A172 (cell line): ENCODE data around the gene PDZD2. TPM values are rescaled to one million over a fixed set of nuclear protein-coding genes. Genes with fewer than 3 reads are reported as not detected.
"Not testable (repeated sequence)": the region's sequence is repeated elsewhere in the genome, so short reads cannot be mapped to it uniquely, and the experiment has no call there.

Experiments
- DNase-seq: peaks from one replicate; pipeline ENCODE4 v3.0.0-alpha.2; 2015; ENCODE audit warnings: low spot score
- total RNA-seq: library from RNA; depleted of rRNA; stranded (reverse); fragments of >200 nt; shearing (Covaris generic); gene quantifications from 2 replicates; pipeline ENCODE4 v1.2.3, GENCODE V29; 2014

PDZD2 gene
- total RNA-seq, 1 experiment from 2014 or later = 0.16 TPM

DNA sequence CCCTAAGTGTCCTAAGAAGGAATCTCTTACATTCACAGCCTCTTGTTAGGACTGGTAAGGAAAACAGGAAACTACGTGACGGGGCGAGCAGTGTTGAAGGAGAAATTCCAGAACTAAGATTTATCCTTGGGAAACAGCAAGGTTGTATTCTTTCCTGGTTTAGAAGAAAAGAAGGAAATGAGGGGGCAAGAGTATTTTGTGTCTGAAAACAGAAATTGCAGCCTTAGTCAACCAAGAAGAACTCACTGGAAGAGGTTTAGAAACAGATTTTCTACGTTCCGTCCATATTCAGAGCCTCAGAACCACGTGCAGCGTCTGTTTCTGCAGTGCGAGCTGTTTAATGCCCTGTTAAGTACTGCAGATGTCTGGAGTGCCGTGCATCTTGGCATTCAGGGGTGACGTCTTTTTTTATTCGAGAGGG lies 460.0 kb downstream of the PDZD2 start:
- no peak for DNase-seq

DNA sequence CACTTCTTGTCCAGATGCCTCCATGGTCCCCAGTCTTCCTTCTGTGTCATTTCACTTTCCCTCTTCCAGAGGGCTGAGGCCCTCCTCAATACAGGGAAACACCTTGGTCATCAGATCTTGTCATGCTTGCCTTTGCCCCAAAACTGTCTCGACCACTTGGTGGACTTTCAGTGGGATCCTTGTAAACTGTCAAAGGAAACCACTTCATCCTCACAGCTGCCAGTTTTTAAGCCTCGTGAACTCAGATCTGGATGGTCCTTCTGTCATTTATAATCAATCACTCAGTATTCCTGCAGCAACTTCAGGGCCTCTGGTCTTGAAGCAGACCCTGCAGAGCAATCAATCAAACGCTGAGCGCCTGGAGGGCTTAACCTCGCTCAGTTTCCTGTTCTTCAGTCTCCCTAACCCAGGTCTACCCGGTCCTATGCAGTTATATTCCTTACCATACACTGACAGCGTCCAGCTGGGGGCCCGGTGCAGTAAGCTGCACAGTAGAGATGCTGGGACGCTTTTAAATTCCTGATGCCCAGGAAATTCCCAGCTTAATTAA lies 460.6 kb downstream of the PDZD2 start:
- DNase-seq = no peak

DNA sequence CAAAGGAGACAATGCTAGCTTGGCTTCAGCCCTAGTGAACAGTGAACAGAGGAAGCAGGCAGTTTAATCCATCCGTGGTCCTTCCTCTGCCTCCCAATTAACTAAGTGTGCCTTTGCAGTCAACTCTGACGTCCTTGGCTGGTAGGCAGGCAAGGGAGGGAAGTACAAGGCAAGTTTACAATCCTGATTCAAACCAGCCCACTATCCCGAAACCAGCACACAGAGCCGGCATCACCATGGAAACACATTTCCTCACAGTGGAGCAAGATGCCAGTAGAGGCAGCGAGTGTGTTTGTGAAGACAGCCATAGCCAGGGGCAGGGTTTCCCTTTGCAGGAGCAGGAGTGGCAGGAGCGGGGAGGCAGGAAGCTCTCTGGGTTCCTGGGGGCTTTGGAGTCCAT lies 461.3 kb downstream of the PDZD2 start:
- DNase-seq = no peak

DNA sequence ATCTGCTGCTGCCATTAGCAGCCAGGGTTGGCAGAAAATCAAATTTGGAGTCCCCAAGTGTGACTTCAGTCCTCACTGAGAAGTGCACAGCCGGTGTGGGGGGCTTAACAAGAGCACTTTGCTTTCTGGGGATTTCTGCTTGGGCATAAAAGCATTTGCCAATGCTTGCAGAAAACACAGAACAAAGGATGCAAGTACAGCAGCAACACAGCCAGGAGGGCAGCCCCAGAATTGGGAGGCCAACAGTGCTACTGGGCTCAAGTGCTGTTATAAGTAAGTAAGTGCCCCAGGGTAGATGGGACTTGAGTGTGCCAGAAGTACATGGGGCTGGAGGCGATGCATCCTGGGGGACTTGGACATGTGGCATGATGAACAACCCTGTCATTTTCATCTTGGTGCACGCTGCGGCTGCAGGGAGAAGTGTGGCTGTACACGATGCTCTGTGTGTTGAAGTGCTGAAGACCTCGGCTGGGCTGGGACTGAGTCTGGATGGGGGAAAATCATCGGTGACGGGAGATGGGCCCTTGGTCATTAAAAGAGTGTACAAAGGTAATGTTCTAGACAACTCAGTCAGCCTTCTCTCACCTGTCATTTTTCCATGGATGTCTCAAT lies 461.9 kb downstream of the PDZD2 start:
- no peak for DNase-seq

DNA sequence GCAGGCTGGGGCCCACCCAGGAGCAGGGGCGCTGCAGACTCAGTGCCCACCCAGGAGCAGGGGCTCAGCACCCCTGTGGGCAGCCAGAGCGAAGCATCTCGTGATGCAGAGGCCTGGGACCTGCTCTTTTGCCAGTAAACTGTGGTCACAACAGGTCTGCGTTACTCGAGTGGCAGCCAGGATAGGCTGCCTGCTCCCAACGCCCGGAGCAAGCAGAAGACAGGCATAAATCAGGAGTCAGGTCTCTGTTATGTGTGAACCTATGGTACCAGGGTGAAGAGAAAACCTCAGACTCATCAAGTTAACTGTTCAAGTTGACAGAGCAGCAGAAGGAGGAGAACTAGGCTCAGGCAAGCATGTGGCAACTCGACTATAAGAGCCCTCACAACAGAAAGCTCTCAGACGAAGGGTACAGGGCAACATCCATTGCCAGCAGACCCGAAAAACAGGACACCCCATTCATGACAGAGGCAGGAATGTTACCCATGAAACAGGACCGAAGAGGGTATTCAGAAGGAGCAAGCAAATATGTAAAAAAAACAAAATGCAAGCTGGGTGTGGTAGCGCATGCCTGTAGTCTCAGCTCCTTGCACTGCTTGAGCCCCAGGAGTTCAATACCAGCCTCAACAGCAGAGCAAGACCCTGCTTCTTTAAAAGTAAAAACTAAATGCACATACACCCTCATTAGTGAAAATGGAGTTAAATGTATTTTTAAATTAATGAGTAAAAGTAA lies 463.5 kb downstream of the PDZD2 start:
- no peak for DNase-seq

DNA sequence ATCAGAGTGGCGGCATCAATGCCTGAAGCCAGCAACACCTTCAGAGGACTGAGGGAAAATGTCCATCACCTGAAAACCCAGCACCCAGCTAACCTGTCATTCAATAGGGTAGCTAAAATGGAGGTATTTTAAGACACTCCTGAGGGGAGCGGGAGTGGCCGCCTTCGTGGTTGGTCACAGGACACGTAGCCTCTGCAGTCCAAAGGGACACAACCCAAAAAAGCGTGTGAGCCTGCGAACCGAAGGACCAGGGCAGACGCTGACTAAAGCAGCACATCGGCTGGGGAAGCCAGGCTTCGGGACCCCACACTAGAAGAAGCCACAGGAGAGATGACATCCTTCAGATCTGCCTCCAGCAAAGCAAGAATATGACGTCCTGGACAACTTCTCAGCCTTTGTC lies 464.6 kb downstream of the PDZD2 start:
- DNase-seq = no peak

DNA sequence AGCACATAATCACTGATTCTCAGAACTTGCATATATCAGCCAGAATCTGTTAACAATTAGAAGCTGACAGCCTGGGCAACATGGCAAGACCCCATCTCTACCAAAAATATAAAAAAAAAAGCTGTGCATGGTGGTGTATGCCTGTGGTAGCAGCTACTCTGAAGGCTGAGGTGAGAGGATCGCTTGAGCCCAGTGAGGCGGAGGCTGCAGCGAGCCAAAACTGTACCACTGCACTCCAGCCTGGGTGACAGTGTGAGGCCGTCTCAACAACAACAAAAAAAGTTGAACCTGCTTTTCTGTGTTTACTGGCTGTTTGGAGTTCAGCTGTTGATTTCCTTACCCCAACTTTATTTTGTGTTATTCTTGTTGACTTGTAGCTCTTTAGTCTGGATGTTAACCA lies 468.4 kb downstream of the PDZD2 start:
- no peak for DNase-seq

DNA sequence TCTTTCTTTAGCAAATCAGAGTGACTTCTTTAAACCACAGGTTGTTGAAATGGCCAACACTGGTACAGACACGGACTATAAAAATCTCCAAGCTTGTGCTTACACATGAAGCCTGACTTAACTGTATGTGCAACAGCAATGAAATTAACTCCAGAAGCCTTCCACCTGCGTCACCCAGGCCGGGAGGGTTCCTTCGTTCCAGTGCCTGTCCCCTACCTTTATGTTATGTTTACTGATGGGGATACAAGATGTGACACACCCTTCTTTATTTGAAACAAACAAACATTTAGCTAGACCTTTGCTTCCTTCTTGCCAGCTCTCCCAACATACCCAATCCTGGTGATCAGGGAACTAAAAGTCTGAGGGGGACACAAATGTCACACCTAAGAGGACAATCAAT lies 469.2 kb downstream of the PDZD2 start:
- DNase-seq = no peak

DNA sequence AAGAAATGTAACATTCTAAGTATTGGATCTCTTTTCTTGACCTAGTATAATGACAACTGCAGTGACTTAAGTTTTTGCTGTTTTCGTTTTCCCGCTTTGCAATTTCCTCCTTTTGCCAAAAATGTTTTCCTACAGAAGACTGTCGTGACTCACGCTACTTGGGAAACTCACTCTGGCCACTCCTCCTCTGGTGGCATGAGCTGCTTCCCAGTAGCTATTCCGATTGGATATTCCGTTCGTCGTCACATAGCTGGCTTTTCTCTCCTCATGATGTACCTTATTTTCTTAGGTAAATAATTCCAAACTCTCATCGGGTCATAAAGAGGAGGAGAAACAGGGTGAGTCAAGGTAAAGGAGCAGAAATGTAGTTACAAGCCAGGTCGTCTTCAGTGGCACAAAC lies 470.3 kb downstream of the PDZD2 start:
- no peak for DNase-seq

DNA sequence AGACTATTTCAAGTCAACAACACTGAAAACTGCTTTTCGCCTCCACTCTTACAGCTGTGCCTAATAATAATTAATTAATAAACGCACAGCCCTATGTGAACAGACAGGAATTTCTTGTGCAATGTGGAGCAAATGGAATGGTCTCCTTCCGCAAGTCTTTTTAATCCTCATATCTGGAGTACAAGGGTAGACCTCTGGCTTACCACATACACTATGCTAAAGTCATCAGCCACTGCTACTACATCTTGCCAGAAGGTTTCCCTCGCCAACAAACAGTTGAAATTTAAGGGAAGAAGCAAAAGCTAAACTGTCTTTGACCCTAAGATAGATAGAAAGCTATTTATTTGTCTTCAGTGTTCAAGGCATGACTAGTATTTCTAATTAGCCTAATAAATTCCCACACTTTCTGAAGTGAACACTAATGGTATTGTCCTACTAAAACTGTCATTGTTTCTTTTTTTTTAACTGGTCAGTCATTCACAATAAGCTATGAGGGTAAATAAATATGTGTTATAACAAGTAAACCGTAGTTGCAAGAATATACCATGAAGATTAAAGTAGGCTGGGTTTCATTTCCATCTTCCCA lies 471.3 kb downstream of the PDZD2 start:
- DNase-seq = no peak

DNA sequence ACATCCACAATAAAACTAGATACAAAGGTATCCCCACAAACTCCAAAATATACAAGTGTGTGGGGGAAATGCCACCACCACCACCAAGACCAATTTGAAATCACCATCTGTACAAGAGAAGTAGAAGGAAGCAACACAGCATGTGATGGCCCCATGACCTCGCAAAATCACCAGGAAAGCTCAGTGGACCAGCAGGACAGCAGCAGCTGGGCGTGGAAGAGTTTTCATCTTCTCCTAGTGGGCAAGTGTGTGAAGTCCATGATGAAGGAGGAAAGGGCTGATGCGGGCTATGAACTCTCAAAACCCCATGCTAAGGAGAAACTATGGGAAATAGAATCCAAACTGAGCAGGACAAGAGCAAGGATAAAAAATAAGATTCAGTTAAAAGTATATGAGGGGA lies 477.1 kb downstream of the PDZD2 start:
- DNase-seq = peak; percentile 15

DNA sequence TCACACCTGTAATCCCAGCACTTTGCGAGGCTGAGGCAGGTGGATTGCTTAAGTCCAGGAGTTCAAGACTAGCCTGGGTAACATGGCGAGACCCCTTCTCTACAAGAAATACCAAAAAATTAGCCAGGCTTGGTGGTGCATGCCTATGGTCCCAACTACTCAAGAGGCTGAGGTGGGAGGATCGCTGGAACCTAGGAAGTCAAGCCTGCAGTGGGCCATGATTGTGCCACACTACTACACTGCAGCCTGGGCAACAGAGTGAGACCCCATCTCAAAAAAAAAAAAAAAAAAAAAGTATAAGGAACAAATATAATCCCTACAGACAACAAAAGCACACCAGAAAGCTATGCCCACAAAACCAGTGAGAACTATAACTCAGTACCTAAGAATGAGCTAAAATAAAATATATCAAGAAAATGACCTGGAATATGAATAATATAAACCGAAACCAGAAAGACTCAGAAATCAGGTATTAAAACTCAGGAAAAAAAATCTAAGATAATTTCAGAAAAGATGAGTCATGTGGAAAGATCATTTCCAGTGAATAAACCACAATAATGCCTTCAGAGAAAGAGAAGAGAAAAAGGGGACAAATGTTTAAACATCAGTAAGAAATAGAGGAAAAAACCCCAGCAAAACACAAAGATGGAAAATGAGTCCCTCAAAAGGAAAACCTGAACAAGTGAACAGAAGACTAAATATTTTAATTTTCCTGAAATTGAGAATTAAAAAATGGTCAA lies 477.8 kb downstream of the PDZD2 start:
- no peak for DNase-seq

DNA sequence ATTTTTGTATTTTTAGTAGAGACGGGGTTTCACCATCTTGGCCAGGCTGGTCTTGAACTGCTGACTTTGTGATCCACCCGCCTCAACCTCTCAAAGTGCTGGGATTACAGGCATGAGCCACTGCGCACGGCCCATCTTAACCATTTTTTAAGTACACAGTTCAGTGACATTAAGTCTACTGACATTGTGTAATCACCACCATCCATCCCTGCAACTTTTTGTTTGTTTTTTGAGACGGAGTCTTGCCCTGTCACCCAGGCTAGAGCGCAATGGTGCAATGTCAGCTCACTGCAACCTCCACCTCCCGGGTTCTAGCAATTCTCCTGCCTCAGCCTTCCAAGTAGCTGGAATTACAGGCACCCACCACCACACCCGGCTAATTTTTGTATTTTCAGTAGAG lies 480.0 kb downstream of the PDZD2 start:
- DNase-seq = not testable (repeated sequence)

DNA sequence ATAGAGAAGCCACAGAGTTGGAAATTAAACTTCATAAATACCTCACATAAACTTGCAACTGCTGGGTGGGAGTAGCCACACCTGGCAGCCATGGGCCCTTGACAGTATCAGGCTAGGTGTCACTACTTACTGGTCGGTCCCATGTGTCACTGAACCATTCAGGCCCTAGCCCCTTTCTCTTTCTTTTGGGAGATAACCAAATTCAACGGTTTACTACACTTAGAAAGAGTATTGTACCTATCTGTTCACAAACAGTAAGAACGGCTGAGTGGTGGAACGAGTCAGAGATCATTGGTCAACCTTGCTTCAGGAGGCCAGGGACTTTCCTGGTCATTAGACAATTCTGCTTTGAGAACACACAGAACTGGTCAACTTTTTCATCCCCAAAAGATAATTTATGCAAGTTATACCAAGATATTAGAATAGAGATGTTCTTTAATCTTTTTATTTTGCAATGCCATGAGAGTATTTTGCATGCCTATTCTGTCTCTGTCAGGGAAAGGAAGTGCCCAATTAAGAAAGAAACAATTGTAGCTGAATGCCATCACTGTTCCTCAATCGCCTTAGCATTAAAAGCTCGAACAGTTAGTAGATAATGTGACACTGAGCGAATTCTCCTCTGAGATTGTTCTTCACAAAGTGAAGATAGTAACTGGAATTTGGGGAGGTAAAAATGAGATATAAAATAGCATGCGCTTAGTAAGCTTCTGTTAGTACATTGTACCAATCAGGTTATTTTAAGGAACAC lies 484.3 kb downstream of the PDZD2 start:
- DNase-seq = no peak

DNA sequence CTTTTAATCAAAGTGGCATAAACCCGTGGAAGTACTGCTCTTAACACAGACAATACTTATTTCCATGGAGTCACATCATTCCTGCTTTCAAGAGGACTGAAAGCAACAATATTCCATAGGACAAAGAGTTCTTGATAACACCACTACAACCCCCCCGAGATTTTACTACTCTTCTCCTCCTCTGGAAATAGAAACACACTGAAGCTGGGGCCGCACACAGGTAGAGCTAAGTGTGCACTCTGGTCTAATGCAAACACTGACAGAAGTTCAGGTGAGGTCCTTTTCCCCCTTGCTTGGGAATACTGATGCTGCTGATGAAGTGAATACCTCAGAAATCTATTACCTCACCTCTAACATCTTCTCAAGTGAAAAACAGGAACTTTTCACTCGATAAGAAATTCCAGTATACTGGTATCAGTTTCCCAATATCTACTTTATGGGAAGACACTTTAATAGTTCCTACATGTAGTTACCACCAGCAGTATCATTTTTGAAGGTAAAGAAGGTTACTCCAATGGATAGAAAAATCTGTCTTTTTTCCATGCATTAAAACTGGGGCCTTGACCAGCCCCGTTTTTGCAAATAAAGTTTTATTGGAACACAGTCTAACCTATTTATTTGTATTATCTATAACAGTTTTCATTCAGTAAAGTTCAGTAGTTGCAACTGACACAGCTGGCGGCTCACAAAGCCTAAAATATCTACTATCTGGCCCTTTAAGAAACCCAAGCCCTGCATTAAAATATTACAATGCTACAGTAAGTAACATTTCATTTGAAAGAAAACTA lies 485.2 kb downstream of the PDZD2 start:
- no peak for DNase-seq

DNA sequence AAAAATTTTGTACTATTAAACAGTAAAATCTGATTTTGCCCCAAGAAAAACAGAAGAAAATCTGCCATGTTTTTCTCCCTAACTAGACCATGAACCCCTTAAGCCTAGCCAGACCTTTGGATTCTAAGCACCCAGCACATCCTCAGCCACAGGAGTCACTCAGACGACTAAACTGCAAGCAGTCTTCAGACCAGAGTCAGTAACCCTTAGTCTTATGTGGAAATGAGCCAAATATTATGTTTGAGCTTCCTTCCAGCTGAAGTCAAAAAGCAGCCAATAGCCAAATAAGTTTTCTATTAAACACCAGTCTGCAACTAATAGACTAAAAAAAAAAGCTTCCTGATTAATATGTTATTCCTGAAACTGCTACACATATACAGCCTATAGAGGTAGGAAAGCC lies 487.8 kb downstream of the PDZD2 start:
- no peak for DNase-seq

DNA sequence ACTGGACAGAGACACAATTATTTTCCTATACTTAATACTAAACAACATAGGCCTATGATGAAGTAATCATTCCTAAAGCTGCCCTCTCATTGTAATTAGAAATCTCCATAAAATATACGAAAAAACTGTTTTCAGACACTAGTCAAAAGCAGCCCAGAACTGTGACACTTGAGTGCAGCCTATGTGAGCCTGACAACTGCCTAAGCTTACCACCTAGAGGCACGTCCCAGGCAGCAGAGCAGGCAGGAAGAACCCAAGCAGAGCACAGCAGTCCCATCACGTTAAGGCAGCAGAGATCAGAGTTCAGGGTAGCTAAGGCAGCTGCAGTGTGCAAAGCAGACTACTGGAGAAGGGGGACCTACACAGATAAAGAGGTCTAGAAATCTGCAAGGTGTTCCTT lies 488.8 kb downstream of the PDZD2 start:
- DNase-seq = no peak

DNA sequence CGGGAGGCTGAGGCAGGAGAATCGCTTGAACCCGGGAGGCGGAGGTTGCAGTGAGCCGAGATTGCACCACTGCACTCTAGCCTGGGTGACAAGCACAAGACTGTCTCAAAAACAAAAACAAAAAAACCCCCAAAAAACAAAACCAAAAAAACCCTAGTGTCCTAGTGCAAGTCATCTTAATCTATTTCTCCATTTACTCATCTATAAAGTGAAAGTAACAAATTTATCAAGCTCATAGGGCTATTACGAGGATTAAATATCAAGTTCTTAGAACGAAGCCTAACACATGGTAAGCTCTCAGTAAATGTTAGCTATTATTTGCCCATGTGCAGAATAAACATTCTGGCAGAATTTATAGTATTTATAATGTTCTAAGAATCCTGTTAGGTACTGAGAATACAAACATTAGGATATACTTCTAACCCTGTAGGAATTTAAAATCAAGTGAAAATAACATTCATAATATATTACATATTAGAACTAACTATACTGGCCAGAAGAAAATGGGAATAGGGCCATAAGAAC lies 490.2 kb downstream of the PDZD2 start:
- no peak for DNase-seq

DNA sequence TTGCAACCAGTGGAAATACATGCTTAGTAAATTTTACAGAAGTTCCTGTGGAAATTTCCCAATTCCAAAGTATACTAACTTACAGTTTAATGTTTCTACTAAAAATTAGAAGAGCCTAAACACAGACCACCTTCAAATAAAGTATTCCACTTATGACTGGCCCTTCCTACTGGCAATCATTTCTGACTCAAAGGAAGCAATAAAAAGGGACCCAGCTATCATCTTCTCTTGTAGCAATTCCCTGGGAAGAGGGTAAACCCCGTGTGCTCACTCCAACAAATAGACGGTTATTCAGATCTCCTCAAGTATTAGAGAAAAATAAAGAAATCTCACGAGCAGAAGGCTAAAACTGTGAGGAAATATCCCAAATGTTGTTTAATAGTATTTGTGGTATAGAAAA lies 491.9 kb downstream of the PDZD2 start:
- DNase-seq = no peak

DNA sequence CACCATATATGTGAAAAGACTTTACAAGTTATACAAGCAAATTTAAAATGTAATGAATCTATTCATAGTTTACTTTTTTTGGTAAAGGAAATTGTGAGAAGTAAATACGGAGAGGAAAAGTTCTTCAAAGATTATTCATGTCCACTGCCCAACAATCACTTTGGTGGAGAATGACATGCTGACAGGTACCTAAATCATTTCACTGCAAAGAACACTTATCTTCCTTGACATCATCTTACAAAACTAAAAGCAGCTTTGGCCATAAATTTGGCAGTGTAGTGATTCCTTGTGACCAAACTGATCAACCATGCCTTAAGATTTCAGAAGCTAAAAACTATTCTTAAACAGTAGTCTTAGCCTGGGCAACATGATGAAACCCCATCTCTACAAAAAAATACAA lies 492.7 kb downstream of the PDZD2 start:
- DNase-seq = no peak

DNA sequence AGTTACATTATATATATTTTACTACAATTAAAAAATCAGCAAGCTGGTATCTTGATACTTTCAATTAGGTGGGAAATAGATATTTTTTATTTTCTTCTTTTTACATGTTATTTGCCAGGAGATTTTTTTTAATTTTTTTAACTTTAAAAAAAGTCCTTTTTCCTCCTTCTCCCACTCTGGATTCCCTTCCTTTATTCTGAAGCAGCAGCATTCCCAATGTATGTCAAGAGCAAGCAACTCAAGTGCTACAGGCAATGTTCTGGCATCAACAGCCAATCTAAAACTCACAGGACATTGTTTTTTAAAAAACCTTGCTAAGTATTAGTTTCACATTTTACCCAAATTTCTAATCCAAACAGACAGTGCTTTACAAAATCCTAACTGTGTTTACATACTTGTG lies 493.8 kb downstream of the PDZD2 start:
- no peak for DNase-seq
